ENCODE results near the gene SMIM45.

DNA sequence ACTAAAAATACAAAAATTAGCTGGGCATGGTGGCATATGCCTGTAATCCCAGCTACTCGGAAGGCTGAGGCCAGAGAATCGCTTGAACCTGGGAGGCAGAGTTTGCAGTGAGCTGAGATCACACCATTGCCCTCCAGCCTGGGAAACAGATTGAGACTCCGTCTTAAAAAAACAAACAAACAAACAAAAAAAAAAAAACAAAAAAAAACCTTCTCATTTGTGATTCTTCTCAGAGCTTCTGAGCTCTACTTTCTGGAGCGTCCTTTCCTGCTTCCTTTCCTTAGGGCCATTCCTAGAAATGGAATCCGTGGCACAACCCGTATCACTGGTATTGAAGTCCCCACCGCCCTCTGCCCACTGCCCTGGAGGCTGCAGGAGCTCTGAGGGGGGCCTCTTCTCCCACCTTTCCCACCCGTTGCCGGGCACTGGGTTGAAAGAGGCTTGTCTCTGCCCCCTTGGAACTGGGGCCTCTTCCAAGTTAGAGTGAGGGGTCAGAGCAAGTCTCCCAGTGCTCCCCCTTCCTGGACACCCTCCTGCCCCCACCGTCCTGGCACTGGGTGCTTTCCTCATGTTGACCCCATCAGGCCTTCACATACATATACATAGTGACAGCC, 35.1 kb upstream of the SMIM45 start:
- no peak for TF ChIP-seq POLR2A (IDR thresholded peaks at IDR 0.05; ENCODE audit: low read length)
- TF ChIP-seq GATA1 (IDR thresholded peaks at IDR 0.05; ENCODE audit: low read depth, low read length), result no peak

Data from erythroblast (primary cell).